HEK293T (cell line): Measurements from ENCODE around the gene WWOX.

Experiments
- BHLHE40 ChIP-seq: fragments of 450-650 bp; IDR thresholded peaks from 2 replicates; pipeline ENCODE4 v1.6.1; 2016; ENCODE audit warnings: mild to moderate bottlenecking, moderate library complexity, borderline replicate concordance
- ELF4 ChIP-seq: fragments of 450-650 bp; IDR thresholded peaks from 2 replicates; pipeline ENCODE4 v1.6.1; 2017; ENCODE audit warnings: antibody characterized with exemption
- FOXA1 ChIP-seq: fragments of 450-650 bp; IDR thresholded peaks from 2 replicates; pipeline ENCODE4 v1.6.1; 2016; ENCODE audit warnings: mild to moderate bottlenecking
- FOXK2 ChIP-seq: fragments of 450-650 bp; IDR thresholded peaks from 2 replicates; pipeline ENCODE4 v1.6.1; 2016; ENCODE audit warnings: mild to moderate bottlenecking
- FOXM1 ChIP-seq: fragments of 450-650 bp; IDR thresholded peaks from 2 replicates; pipeline ENCODE4 v1.6.1; 2017; ENCODE audit warnings: mild to moderate bottlenecking, borderline replicate concordance
- HDGF ChIP-seq: fragments of 450-650 bp; IDR thresholded peaks from 2 replicates; pipeline ENCODE4 v1.6.1; 2017; ENCODE audit warnings: antibody characterized with exemption, borderline replicate concordance
- LEF1 ChIP-seq: fragments of 450-650 bp; IDR thresholded peaks from 2 replicates; pipeline ENCODE4 v1.6.1; 2017; ENCODE audit warnings: mild to moderate bottlenecking, borderline replicate concordance
- SP1 ChIP-seq: fragments of 450-650 bp; IDR thresholded peaks from 2 replicates; pipeline ENCODE4 v1.6.1; 2017
- SUZ12 ChIP-seq: fragments of 450-650 bp; IDR thresholded peaks from 2 replicates; pipeline ENCODE4 v1.6.1; 2016; ENCODE audit warnings: mild to moderate bottlenecking
- TARDBP ChIP-seq: fragments of 450-650 bp; IDR thresholded peaks from 2 replicates; pipeline ENCODE4 v1.6.1; 2016

- TF ChIP-seq FOXK2: no peak
- TF ChIP-seq FOXA1: no peak
- TF ChIP-seq LEF1: no peak
- no peak for TF ChIP-seq TARDBP
- no peak for TF ChIP-seq BHLHE40
- no peak for TF ChIP-seq SUZ12
- TF ChIP-seq SP1: no peak
- TF ChIP-seq FOXM1: no peak
- TF ChIP-seq HDGF: no peak
- TF ChIP-seq ELF4: no peak
These were observed 950.6 kb downstream of the WWOX start for GRCh38 chr16:79050063-79050462.
